Measurements from ENCODE around the gene NDUFB8.

NDUFB8 gene

GRCh38 chr10:100535715-100536353 is 6.2 kb upstream of the NDUFB8 start, which contains the start of gene HIF1AN:
HIF1AN (plus strand) TSS chr10:100535943; CDS start chr10:100535959, 16 bp downstream.
- peak; percentile 78 for DNase-seq (ENCODE audit: low spot score)

- no peak for DNase-seq (ENCODE audit: low spot score)
Measured at GRCh38 chr10:100535338-100535714, 5.7 kb upstream of the NDUFB8 start.

GRCh38 chr10:100534726-100535125 is 5.1 kb upstream of the NDUFB8 start:
- DNase-seq (ENCODE audit: low spot score), result no peak

GRCh38 chr10:100531761-100532160 is 2.1 kb upstream of the NDUFB8 start:
- no peak for DNase-seq (ENCODE audit: low spot score)

- no peak for DNase-seq (ENCODE audit: low spot score)
Measured at GRCh38 chr10:100528921-100529474, 673 bp downstream of the NDUFB8 start.

- no peak for DNase-seq (ENCODE audit: low spot score)
Measured at GRCh38 chr10:100528123-100528886, 1.4 kb downstream of the NDUFB8 start.

- no peak for DNase-seq (ENCODE audit: low spot score)
Measured at GRCh38 chr10:100524638-100525037, 5.0 kb downstream of the NDUFB8 start.

GRCh38 chr10:100524206-100524605 is 5.5 kb downstream of the NDUFB8 start:
- no peak for DNase-seq (ENCODE audit: low spot score)

- no peak for DNase-seq (ENCODE audit: low spot score)
Measured at GRCh38 chr10:100522945-100523344, 6.7 kb downstream of the NDUFB8 start.

GRCh38 chr10:100522107-100522801 is 7.4 kb downstream of the NDUFB8 start:
- no peak for DNase-seq (ENCODE audit: low spot score)

DNA sequence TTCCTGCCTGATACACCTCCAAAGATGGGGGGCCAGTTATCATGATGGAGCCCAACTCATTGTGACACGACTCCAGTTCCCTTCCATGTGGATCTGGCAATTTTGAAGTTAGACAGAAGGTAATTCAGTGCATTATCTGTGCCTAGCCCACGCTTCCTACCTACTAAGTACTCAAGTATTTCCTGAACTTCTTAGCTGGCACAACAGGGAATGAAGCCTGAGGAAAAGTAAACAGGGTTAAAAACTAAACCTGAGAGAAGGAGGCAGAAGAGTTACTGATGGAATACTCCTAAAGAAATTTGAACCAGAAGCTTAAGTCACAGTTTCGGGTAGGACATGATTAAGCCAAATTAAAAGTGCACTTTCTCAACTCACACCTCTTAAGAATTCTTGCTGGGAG is 8.9 kb downstream of the NDUFB8 start:
- DNase-seq (ENCODE audit: low spot score), result no peak

DNA sequence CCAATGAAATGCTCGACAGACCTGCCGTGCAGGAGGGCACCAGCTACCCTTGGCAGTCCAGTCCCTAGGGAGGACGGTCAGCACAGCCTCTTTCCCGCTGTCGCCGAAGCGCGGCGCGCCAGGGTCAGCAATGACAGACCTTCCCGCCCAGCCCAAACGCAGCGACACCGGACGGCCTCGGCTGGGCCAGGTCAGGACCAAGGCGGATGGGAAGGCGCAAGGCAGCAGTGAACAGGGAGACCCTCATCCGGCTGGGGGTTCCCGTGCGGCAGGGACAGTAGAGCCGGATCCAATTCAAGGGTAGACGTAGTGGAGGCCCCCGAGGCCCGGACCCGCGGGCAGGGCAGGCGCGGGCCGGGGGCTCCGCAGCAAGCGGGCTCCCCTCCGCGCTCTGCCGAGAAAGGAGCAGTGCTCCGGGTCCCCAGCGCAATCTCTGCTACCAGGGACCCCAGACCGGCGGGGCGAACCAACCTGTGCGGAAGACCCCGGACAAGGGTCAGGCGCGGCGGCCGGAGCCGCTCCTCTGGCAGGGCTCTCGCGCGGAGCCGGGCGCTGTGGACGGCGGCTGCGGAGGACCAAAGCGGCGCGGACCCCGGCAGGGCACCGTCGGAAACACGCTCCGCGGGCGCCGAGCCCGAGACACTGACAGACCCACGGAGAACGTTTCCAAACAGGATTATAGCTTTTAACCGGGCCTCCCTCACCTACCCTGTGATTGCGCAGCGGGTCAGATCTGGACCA is 10.2 kb downstream of the NDUFB8 start, which contains the start of gene SEC31B:
Gene SEC31B (minus strand): TSS at position 551 of the 741 bp plus-strand sequence. CDS start 2,909 bp downstream, outside the sequence.
- DNase-seq (ENCODE audit: low spot score), result peak; percentile 88

- DNase-seq (ENCODE audit: low spot score), result peak; percentile 63
Measured at GRCh38 chr10:100518761-100519241, 10.9 kb downstream of the NDUFB8 start.

GRCh38 chr10:100516847-100517246 is 12.8 kb downstream of the NDUFB8 start:
- peak; percentile 63 for DNase-seq (ENCODE audit: low spot score)

DNA sequence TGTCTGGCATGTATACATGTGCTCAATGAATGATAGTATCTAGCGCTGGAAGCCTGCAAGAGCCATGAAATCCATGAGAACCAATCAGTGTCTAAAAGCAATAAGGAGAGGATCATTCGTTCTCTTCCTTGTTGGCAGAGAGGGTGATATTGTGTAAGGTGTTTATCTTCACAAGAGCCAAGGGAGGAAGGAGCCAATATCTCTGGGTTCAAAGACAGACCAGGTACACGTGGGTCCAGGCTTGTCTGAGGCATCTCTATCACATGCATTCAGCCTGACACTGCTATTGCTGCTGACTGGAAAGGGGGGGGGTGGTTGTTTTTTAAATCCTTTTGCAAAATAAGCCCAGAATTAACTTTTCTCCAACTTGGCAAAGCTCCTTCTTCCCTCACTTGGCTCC is 14.1 kb downstream of the NDUFB8 start:
- no peak for DNase-seq (ENCODE audit: low spot score)

GRCh38 chr10:100510533-100511308 is 18.9 kb downstream of the NDUFB8 start:
- DNase-seq (ENCODE audit: low spot score), result no peak

DNA sequence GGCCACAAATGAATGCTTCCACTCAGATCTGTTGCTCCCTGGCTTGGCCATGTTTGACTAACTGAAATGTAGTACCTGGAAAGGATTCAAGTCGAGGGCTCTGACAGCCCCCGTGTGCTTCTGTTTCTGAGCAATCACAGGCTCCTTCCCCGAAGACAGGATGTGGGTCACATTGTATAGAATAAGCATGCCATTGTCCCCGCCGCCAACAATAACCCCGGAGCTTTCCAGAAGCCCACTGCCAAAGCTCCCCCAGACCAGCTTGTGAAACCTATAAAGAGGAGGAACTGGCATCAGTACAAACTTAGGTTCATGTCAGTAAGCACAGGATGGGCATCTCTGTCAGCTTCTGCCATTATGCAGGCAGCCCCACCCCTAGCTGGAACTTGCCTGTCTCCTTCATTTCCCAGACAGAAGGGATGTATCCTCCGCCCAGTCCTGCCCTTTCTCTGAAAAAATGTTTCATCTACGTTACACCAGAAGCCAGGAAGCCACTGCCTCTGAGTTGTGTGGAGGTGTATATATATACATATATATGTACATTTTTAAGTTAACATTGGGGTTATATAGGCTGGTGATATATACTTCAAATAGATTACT is 20.3 kb downstream of the NDUFB8 start:
- DNase-seq (ENCODE audit: low spot score), result no peak

GRCh38 chr10:100508691-100509150 is 20.9 kb downstream of the NDUFB8 start:
- DNase-seq (ENCODE audit: low spot score), result peak; percentile 70

GRCh38 chr10:100508266-100508665 is 21.4 kb downstream of the NDUFB8 start:
- no peak for DNase-seq (ENCODE audit: low spot score)

GRCh38 chr10:100507357-100507732 is 22.3 kb downstream of the NDUFB8 start:
- no peak for DNase-seq (ENCODE audit: low spot score)
